TTC549 (cell line): ENCODE results near the gene PPP1R14D.
"Not testable (repeated sequence)": the region's sequence is repeated elsewhere in the genome, so short reads cannot be mapped to it uniquely, and the experiment has no call there.

Source experiments
- FAIRE-seq: peaks from 2 replicates; lab custom pipeline; 2012; peaks lifted over from hg19 to GRCh38; lab: Jason Lieb, UNC

PPP1R14D gene, protein sequence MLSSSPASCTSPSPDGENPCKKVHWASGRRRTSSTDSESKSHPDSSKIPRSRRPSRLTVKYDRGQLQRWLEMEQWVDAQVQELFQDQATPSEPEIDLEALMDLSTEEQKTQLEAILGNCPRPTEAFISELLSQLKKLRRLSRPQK

GRCh38 chr15:40828447-40829036, at the start of gene PPP1R14D:
Gene PPP1R14D (minus strand): TSS chr15:40828708. CDS start chr15:40828641, 67 bp downstream.
- no peak for FAIRE-seq

DNA sequence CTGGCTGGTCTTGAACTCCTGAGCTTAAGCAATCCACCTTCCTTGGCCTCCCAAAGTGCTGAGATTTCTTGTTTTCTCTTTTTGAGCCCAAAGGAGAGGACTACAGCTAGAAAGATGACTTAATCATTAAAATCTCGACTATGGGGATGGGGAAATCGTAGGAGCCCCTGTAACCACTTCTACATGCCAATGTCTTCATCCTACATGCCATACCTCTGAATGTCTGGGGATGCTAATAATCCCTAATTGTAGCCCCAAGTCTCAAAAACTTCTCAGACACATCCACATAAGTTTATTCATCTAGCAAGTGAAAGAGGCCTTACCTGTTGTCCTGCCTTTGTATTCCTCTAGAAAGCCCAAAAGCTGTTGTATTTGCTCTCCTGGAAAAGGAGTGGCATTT, 49.2 kb upstream of the PPP1R14D start:
- FAIRE-seq: no peak

DNA sequence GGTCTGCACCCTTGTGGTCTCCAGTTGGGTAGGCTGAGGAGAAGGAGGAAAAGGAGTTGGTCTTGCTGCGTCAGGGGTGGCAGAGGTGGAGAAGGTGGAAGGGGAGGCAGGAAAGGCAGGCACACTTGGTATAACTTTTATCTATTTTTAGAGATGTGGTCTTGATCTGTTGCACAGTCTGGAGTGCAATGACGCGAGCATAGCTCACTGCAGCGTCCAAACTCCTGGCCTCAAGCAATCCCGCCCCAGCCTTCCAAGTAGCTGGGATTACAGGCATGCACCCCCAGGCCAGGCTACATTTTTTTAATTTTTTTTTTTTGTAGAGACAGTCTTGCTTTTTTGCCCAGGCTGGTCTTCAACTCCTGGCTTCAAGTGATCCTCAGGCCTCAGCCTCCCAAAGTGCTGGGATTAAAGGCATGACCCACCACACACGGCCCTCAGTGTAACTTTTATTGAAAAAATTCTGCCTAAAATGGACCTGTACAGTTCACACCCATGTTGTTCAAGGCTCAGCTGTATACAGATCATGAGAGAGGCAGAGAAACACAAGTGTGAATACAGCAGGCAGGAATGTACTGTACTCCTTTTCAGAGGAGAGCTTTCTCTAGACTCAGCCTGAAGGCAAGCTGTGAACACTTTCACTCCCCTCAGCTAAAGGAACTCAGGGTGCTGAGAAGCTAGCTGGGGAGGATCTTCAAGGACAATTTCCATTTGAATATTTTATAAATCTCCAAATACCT, 47.7 kb upstream of the PPP1R14D start:
- no peak for FAIRE-seq

- no peak for FAIRE-seq
Measured at GRCh38 chr15:40873694-40874561, 45.4 kb upstream of the PPP1R14D start, which contains the start of gene RHOV. Gene RHOV (minus strand): TSS chr15:40874234. CDS start chr15:40874139, 95 bp downstream.

DNA sequence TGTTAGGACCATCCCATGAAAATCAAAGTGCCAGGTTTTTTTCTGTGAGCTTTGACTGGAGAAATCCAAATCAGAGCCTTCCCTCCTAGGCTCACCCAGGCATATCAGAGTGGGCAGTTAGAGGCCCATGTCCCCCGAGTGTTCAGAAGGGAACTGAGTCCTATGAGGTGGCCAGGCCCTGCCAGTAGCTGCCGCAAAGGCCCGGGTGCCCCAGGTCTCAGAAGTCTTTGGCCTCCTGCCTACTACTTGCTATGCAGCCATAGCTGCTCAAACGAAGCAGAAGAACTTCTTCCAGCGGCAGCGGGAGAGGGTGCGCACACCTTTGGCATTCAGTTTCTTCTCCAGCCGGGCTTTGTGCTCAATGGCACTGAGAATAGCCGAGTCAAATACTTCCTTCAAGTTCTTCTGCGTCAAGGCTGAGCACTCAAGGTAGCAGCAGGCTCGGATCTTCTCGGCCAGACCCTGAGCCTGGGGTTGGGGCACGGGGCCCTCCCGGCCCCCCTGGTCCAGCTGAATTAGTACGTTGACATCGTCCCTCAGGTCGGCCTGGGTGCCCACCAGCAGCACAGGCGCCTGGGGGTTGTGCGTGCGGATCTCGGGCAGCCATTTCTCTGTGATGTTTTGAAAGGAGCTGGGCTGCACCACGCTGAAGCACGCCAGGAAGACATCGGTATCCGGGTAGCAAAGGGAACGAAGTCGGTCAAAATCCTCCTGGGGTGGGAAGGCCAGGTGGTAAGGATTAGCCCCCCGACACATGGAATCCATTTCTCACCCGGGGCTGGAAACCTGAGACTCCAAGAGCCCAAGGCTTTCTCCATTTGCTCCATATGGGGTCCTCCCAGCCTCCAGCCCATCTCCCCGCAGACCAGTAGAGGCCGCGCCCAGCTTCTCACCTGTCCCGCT, 44.5 kb upstream of the PPP1R14D start:
- no peak for FAIRE-seq

DNA sequence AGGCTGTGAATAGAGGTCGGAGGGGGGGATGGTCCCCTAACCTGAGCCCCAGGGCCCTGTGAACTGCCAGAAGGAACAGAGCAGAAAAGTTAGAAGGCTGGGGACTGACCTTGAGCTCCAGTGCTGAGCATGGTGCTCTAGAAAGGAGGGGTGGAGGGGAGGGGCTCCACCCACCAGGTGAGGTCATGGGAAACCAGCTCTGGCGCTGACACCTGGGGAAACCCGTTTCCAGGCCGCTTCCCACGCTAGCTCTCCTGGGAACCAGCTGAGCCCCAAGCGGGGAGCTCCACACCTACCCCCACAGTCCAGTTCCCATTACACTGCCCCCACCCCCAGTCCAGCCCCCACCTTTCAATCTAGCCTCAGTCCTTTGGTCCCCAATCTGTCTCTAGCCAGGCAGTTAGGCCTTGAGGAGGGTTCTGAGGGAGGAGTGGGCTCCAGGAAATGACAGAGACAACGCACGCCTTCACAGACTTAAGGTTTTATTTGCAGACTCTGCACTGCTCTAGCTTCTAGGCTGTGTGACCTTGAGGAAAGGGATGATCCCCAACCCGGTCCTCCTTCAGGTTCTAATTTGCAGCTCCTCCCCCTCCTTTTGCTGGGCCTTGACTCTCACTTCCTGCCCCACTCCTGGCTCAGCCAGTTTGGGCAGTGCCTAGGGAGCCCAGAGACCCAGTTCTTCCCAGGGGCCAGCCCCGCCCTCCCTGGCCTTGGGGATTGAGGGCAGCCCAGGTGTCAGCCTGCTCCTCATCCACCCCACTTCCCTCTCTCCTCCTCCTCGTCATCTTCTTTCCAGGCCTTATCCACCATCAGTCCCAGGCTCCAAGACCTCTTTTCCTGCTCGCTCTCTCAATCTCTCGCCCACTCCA, 43.5 kb upstream of the PPP1R14D start:
- no peak for FAIRE-seq

- FAIRE-seq: no peak
Measured at GRCh38 chr15:40870716-40871115, 42.2 kb upstream of the PPP1R14D start.

GRCh38 chr15:40869686-40870085, 41.2 kb upstream of the PPP1R14D start:
- no peak for FAIRE-seq

GRCh38 chr15:40867199-40867598, 38.7 kb upstream of the PPP1R14D start:
- no peak for FAIRE-seq

DNA sequence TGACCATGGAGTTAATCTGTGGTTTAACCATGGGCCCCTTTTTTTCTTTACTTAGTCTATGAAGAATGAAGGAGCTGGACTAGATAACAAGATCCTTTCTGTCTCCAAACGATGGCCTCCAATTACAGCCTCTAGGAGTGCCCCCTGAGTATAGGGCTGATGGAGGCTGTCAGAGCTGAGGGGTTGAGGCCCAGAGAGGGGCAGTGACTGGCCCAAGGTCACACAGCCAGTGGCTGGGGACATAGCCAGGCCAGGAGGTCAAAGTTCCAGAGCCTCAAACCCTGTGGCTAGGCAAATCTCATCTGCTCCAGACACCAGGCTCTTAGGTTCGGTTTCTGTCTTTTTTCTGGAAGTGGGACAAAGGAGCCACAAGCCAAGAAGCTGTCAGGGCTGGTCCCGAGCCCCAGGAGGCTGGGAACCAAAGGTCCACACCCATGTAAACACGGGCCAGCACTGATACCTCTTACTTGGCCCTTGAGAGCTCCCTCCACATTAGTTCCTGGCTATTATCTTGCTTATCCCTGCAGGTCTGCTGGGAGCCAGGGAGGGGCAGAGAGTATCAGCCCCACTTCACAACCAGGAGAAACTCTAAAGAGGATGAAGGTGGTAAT, 35.3 kb upstream of the PPP1R14D start:
- no peak for FAIRE-seq

DNA sequence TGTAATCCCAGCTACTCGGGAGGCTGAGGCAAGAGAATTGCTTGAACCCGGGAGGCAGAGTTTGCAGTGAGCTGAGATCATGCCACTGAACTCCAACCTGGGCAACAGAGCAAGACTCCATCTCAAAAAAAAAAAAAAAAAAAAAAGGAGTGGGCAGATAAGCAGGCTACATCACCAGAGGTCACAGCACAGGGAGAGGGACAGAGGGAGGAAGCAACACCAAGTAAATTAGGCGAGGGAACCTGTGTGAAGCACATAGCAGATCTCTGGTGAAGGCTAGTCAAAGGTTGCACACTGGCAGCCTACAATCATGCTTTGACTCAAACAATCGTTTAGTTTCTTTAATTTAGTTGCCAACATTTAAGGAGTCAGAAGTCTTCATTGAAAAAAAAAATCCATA, 32.6 kb upstream of the PPP1R14D start:
- not testable (repeated sequence) for FAIRE-seq

GRCh38 chr15:40859206-40859851, 30.8 kb upstream of the PPP1R14D start:
- no peak for FAIRE-seq

DNA sequence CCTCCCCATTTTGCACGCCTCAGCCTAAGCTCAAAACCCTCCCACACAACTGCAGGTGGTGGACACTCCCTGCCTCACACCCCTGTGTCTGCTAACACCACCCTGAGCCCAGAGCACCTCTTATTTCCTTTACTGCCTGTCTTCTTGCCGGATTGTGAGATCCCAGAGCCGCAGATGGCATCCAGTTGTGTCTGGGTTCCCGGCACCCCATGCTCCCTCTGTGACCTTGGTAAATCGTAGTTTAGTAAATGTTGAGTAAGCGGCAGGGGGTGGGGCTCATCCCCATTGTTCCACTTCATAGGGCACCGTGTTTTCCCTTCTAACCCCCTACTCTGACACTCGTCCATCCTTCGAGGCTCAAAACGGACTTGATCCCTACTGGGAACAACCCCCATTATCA, 30.2 kb upstream of the PPP1R14D start:
- no peak for FAIRE-seq

DNA sequence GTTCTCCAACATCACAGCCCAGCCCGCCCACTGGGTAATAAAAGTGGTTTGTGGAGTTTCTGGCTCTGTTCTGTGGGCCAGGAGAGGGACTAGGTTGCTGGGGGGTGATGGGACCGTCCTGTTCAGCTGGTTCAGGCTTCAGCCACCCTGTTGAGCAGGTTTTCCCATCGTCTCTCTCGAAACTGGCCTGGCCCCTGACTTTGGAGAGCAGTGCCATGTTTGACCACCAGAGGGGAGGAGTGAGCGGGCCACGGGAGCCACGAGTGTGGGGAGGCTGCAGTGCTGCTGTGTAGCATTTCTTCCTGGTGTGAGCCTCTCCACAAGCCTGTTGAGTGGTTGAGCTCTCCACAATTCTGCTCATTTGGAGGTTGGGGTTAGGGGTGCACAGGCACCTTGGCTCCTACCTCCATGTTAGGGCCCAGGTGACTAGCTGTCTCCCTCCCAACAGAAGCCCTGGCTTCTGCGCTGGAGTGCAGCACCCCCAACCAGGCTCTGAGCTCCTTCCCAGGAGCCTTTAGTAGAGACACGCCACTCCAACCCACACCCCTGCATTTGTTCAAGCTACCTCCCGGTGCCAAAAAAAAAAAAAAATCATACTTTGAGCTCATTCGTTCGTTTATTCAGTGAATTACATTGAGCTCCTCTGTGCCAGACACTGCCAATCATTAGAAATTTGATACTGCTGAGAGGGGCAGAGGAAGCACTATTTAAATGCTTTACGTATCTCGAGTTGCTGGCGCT, 29.3 kb upstream of the PPP1R14D start:
- FAIRE-seq: no peak

DNA sequence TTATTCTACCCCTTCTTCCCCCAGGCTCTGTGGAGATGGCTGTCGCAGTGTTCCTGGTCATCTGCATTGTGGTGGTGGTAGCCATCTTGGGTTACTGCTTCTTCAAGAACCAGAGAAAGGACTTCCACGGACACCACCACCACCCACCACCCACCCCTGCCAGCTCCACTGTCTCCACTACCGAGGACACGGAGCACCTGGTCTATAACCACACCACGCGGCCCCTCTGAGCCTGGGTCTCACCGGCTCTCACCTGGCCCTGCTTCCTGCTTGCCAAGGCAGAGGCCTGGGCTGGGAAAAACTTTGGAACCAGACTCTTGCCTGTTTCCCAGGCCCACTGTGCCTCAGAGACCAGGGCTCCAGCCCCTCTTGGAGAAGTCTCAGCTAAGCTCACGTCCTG, 28.2 kb upstream of the PPP1R14D start:
- no peak for FAIRE-seq

- FAIRE-seq: no peak
Measured at GRCh38 chr15:40855706-40856234, 27.3 kb upstream of the PPP1R14D start.

DNA sequence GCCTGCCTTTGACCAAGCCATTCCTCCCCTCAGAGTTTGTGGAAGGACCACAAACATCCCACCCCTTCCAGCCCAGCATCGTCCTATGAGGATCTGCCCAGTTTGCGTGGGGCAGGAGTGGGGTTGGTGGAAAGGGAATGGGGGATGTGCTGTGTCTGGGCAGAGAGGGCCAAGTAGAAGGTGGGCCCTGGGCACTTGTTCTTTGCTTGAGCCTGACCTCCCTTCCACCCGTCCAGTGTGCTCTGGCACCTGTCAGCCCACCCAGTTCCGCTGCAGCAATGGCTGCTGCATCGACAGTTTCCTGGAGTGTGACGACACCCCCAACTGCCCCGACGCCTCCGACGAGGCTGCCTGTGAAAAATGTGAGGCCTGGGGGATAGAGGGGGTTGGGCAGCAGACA, 25.7 kb upstream of the PPP1R14D start:
- FAIRE-seq: no peak

GRCh38 chr15:40853241-40853890, 24.9 kb upstream of the PPP1R14D start:
- no peak for FAIRE-seq
